ENCODE measurements around the gene TAS2R43. TPM values are rescaled to one million over a fixed set of nuclear protein-coding genes. Genes with fewer than 3 reads are reported as not detected.

Gene TAS2R43
- total RNA-seq (2021): 0.48 and 0.59 TPM in 2 replicates
- long read RNA-seq: 0 reads

GRCh38 chr12:11092128-11092527 is at the start of gene TAS2R43:
TAS2R43 (minus strand) TSS chr12:11092313; CDS start chr12:11092229, 84 bp downstream.
- H3K4me2 ChIP-seq (ENCODE audit: insufficient read depth, insufficient read length, low read length): no peak within 1 kb of the TSS
- H2BK5ac ChIP-seq (ENCODE audit: insufficient read length, low read length): no peak within 1 kb of the TSS
- Mint-ChIP-seq H3K27me3 (ENCODE audit: low read depth) (no peaks in the 10 kb centered on the region), H3K36me3 (ENCODE audit: insufficient read depth in 1 of 3, low read depth in 3 of 3) (peaks cover 0 to 6% (median 0%) of the 10 kb centered on the region in 3 experiments; a peak in 3 of 7 replicates), H3K4me1 (no peaks in the 10 kb centered on the region), H3K9me3 (no peaks in the 10 kb centered on the region), H3K4me3 (no peak within 1 kb of the TSS), H3K27ac (no peak within 1 kb of the TSS)
- H3K4ac ChIP-seq (ENCODE audit: low read depth, low read length): no peak within 1 kb of the TSS
- H4K5ac ChIP-seq (ENCODE audit: insufficient read length, low read depth, low read length): no peak within 1 kb of the TSS
- H2BK12ac ChIP-seq (ENCODE audit: insufficient read length, low read depth, low read length): no peak within 1 kb of the TSS
- no peak within 1 kb of the TSS for H4K91ac ChIP-seq (ENCODE audit: insufficient read length, low read depth, low read length)
- no peak for TF ChIP-seq CTCF (conservative IDR thresholded peaks at IDR 0.05)
- H3K56ac ChIP-seq (ENCODE audit: insufficient read length, low read depth, low read length): no peak within 1 kb of the TSS
- H3K9ac ChIP-seq (ENCODE audit: extremely low read depth, insufficient read length, low read length): no peak within 1 kb of the TSS
- no peak for DNase-seq
- H4K8ac ChIP-seq (replicated peaks; ENCODE audit: insufficient read length, low read depth, low read length): no peak within 1 kb of the TSS
- H3K9me3 ChIP-seq (ENCODE audit: control insufficient read depth, low read depth, low read length): no peaks in the 10 kb centered on the region
- H2AFZ ChIP-seq (ENCODE audit: low read length): no peak within 1 kb of the TSS
- no peak within 1 kb of the TSS for H3T11ph ChIP-seq (ENCODE audit: low read length)
- no peak within 1 kb of the TSS for H3K27ac ChIP-seq (ENCODE audit: insufficient read length, low read depth, low read length)
- H2AK5ac ChIP-seq (ENCODE audit: insufficient read length, low read length): no peak within 1 kb of the TSS
- H3K14ac ChIP-seq (ENCODE audit: insufficient read depth, low read length): no peak within 1 kb of the TSS
- no peak within 1 kb of the TSS for H2BK20ac ChIP-seq (ENCODE audit: low read depth, low read length, poor library complexity, severe bottlenecking)
- no peak within 1 kb of the TSS for H2BK15ac ChIP-seq (ENCODE audit: low read depth, low read length)
- H3K18ac ChIP-seq (ENCODE audit: insufficient read length, low read depth, low read length): no peak within 1 kb of the TSS
- no peaks in the 10 kb centered on the region for H3K79me2 ChIP-seq (ENCODE audit: insufficient read depth, low read length)
- no peaks in the 10 kb centered on the region for H4K20me1 ChIP-seq (ENCODE audit: control insufficient read depth, insufficient read depth, insufficient read length)
- H3K79me1 ChIP-seq (ENCODE audit: insufficient read depth, low read depth, low read length, poor library complexity, severe bottlenecking): no peaks in the 10 kb centered on the region
- WGBS (ENCODE audit: extremely low coverage, insufficient read length, low lambda C conversion rate): no CpG with 5 or more reads among the region's 6 CpGs
- H3K23ac ChIP-seq (ENCODE audit: insufficient read length, low read depth, low read length): no peak within 1 kb of the TSS
- no peaks in the 10 kb centered on the region for H3K23me2 ChIP-seq (ENCODE audit: insufficient read length, low read depth, low read length, poor library complexity, severe bottlenecking)
- no peak within 1 kb of the TSS for H2BK120ac ChIP-seq (ENCODE audit: low read depth, low read length, poor library complexity, severe bottlenecking)
- H3K4me1 ChIP-seq (ENCODE audit: insufficient read depth, low read length): no peaks in the 10 kb centered on the region
- H3K27me3 ChIP-seq (ENCODE audit: insufficient read depth, low read length): no peaks in the 10 kb centered on the region
